ENCODE data around the gene COLEC11.

Gene COLEC11

DNA sequence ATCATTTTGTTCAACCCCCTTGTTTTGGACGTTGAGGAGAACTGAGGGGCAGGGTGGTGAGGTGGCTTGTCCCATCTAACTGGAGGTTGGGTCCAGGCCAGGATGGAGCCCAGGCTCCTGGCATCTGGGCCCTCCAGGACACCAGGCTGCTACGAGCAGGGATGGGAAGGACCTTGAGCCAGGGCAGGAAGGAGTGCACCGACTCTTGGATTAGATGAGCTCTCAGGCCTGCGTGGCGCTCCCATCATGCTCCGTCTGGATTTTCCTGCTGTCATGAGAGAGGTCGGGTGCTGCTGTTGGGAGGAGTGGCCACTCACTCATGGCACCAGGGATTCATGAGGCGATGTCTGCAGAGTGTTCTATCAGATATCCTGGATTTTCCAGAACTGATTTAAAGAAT is 44.7 kb downstream of the COLEC11 start:
- DNase-seq = no peak

DNA sequence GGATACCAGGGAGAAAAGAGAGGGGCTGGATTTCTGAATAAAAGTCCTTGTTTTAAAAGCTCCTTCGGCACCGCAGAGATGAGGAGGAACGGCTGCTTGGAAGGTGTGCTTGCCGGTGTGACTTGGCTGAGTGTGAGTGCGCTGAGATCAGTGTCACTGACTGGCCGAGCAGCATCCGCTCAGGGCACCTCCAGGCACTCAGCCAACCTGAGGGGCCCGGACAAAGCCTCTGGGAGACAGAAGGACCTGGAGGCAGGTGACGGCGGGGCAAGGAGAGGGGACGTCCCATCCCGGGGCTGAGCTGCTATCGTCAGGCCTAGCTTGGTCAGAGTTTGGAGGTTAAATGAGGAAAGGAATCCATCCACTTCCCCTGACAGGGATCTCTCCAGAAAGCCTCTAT is 46.3 kb downstream of the COLEC11 start:
- DNase-seq = no peak

DNA sequence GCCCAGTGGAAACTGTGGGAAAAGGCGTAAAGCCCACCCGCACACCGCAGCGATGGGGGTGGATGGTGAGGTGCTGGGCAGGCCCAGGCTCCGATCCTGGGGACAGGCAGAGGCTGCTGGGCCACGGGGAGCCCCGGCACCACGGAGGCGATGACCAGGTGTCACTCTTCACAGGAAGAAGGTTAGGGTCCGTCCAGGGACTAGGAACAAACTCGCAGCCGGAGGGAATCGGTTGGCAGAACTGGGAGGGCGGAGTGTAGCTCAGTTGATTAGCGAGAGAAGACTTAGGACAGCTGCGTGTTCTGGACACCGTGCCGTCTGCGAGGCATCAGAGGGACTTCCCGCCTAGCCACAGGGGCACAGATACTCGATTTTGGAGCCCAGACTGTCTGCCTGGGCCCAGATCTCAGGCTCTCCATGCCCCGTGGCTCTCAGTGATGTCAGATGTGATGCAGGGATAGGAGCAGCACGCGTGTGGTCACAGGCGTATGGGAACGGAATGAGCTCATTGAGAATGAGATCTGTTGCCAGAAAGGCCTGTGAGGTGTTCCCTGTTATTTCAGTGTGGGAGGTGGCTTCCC is 47.0 kb downstream of the COLEC11 start:
- no peak for DNase-seq

DNA sequence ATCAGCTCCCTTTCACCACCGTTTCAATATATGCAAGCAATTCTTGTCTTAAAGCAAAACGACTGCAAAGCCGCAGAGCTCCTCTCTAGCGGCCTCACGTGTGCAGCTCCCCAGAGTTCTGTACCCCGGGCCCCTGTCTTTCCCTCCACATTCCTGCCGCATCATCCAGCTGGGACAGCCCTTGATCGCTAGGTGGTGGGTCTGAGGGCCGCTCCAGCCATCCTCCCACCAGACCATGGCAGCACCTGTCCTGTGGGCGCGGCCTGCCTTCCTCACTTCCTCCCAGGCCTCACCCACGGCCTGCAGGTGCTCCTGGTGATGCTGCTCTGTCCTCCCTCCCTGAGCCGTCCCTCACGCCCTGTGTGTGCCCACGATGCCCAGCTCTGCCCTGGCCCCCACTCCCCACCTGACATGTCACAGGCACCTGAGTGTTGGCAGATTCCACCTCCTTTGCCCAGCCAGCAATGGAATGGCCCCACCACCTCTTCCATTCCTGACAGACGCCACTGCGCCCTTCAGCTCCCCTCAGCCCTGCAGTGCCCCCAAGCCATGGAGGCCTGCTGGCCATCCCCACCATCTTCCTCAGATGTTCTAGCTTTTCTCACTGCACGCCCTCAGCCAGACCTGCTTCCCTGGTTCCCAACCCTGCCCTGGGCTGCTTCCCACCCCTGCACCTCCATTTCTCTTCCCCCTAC is 47.8 kb downstream of the COLEC11 start:
- DNase-seq = no peak

DNA sequence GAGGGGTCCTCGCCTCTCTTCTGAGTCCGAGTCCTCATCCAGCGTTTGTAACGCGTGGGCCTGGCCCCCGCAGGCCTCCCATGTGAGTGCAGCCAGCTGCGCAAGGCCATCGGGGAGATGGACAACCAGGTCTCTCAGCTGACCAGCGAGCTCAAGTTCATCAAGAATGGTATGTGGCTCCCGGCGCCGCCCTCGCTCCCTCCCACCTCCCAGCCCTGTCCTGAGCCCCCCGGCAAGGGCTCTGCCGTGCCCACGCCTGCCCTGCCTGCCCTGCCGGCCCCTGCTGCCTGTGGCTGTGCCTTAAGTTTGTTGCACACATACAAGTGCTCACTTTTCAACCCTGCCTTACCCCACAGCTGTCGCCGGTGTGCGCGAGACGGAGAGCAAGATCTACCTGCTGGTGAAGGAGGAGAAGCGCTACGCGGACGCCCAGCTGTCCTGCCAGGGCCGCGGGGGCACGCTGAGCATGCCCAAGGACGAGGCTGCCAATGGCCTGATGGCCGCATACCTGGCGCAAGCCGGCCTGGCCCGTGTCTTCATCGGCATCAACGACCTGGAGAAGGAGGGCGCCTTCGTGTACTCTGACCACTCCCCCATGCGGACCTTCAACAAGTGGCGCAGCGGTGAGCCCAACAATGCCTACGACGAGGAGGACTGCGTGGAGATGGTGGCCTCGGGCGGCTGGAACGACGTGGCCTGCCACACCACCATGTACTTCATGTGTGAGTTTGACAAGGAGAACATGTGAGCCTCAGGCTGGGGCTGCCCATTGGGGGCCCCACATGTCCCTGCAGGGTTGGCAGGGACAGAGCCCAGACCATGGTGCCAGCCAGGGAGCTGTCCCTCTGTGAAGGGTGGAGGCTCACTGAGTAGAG is 48.7 kb downstream of the COLEC11 start:
- DNase-seq = no peak

DNA sequence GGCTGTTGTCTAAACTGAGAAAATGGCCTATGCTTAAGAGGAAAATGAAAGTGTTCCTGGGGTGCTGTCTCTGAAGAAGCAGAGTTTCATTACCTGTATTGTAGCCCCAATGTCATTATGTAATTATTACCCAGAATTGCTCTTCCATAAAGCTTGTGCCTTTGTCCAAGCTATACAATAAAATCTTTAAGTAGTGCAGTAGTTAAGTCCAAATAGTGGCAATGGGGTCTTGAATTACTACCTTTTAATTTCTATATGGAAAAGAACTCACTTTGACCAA is 49.3 kb downstream of the COLEC11 start:
- no peak for DNase-seq

DNA sequence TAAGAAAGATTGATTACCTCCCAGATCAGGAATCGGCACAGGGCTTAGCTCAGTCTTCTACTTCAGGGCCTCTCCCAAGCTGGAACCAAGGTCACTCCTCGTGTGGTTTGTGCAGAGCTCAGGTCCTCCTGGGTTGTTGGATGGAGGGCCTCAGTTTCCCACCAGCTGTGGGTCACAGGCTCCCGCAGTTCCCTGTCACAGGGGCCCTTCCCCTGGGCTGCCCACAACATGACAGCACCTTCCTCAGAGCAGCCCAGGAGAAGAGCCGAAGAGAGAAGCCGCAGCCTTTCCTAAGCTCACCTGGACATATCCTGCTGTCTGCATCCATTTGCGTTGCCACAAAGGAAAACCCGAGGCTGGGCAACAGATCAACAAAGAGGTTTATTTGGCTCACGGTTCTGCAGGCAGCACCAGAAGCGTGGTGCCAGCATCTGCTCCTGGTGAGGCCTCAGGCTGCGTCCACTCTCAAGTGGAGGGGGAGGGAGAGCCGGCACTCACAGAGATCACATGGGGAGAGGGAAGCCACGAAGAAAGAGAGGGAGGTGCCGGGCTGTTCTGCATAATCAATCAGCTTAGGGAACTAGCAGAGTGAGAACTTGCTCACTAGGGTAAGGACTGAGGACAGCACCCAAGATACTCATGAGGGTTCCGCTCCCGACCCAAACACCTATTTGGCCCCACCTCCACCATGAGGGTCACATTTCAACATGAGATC is 50.1 kb downstream of the COLEC11 start:
- DNase-seq = no peak

DNA sequence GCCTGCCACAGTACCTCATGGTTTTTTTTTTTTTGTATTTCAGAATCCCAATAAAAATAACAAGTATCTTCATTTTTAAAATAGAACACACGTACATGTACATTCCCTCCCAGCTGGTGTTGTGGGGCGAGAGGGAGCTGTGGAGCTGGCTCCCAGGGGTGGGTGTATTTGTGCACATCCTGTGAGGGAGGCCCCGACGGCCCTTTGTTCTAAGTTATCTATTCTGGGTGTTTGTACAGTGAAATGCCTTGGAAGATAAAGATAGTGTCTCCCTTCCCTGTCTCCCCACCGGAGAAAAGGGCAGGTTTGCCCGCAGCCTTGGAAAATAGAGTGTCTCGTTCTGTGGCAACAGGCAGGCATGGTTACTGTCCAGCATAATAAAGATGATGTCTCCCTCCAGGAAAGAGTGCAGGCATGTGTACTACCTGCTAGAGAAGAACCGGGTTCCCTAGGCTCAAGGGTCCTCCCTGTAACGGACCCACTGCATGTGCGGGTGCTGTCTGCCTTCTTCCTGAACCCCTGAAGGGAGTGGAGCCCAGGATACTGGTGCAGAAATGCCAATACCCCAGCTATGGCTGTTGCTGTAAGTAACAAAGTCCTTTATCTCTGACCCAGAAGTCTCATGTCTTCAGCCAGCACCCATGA is 51.0 kb downstream of the COLEC11 start:
- DNase-seq = no peak

DNA sequence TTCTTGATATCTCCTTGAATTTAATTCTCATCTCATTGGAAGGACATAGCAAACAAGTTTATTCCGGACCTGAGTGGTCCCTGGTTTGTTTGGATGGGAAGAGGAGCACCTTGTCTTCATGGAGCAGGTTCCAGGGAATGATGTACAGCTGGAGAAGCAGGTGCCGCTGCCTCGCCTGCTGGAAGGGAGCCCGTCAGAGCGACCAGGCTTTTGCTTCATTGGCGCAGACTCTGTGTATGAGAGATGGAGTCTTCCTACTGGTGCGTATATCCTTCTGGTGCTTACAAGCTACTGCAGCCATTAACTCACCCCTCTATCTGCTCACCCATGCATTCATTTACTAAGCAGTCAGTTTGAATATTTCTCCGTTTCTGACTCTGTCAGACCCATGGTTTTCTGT is 51.5 kb downstream of the COLEC11 start:
- no peak for DNase-seq

DNA sequence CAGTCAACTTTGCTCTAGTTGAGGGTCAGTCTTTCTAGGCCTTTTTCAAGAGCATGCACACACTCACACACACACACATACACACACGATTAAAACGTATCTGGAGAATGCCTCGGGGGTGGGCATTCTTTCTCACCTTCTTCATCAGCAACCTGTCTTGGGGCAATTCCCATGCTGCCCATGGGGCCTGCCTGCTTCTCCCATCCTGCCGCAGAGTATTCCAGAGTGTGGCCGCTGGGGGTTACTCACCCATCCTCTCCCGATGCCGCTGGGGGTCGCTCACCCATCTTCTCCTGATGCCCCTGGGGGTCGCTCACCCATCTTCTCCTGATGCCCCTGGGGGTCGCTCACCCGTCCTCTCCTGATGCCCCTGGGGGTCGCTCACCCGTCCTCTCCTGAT is 52.3 kb downstream of the COLEC11 start:
- DNase-seq = no peak

DNA sequence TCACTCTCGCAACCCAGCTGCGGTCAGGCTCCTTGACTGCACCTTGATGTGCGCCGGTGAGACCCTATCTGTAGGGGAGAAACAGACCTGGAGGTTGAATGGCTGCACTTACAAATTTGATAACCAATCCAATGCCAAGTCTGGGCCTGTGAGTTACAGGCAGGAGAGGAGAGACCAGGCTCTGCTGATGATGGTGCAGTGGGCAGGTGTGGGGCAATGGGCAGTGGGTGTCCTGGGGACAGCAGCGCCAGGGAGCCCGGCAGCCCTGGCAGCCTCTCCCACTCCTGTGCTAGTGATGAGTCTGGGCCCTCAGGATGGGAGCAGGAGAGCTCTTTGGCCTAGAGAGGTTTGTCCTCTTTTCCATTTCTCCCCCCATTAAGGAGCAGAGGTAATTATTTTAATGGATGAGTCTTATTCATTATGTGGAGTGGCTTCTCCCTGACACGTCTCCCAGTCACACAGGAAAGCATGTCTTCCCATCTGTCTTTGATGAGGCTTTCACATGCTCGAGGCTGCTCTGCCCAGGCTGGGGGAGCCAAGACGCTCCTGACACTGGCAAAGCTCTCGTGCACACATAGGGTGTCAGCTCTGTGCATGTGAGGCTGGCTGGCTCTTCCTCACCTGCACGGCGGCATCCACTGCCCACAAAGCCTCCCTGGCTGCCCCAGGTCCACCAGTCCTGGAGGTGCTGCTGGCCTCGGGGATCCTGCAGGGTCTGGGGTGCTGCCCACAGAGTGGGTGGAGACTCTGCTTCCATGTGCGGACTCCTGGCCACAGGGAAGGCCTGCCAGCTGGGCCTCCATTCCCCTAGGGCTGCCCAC is 53.1 kb downstream of the COLEC11 start:
- no peak for DNase-seq

DNA sequence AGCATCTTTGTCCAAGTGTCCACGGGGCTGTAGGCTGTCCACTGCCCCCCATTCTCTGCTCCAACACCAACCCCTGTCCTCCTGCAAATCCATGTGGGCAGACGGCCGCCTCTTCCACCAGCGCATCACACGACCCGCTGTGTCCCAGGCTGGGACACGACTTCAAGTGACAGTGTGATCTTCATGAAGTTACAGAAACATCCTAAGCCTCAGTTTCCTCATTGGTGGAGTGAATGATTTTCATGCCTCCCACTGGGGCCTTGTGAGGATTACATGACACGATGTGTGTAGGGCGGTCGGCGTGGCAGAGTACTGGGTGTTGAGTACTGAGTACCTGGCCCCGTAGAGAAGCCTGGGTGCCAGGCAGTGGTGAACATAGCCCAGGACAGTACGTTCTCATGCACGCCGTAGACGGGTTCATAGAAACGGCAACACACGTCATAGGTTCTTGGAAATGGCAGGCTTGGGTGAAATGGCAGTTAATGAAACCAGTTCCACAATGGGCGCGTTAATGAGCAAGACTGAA is 53.8 kb downstream of the COLEC11 start:
- no peak for DNase-seq

DNA sequence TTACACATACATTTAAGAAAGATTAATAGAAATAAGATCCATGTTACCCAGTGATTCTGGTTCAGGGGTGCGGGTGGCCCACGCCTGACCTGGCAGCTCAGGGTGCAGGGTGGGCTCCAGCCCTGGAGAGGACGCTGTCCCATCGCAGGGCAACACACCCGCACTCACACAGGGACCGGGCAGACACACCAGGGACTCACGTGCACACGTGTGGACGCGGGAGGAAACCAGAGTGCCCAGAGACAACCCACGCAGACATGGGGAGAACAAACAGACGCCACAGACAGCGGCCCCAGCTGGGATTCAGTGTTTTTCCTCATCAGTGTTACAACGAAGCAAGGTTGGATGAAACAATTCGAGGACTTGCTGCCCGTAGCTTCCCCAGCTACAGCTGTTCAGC is 54.7 kb downstream of the COLEC11 start:
- no peak for DNase-seq

DNA sequence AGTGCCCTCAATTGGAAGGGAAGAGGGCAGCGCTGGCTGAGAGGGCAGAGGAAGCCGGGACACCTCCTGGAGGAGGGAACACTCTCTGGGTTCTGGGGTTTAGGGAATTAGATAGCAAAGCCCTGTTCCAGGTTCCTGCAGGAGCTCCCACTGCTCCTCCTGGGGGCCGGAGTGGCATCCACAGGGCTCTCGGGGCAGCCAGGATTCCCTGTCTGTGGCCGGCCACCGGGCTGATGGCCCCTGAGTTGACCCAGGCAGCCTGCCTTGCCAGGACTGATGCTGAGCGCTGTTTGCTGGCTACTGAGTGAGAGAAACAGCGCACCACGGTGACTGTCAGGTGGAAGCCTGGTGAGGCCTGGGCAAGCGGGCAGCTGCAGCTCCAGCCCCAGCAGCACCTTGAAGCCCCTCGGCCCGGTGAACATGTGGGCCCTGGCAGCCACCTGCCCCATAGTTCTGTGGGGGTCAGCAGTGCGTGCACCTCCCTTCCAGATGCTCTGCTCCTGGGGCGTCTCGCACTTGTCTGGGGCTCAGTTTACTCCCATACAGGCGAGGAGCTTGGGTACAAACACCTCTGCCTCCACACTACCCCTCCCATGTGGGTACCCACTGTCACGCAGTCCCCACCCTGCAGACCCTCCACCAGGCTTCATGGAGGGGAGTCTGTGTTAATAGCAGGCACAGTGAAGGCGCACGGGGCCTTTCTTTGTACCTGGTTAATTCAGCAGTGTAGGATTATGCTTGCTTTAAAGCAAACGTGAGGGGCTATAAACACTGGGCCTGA is 55.4 kb downstream of the COLEC11 start:
- DNase-seq = no peak

DNA sequence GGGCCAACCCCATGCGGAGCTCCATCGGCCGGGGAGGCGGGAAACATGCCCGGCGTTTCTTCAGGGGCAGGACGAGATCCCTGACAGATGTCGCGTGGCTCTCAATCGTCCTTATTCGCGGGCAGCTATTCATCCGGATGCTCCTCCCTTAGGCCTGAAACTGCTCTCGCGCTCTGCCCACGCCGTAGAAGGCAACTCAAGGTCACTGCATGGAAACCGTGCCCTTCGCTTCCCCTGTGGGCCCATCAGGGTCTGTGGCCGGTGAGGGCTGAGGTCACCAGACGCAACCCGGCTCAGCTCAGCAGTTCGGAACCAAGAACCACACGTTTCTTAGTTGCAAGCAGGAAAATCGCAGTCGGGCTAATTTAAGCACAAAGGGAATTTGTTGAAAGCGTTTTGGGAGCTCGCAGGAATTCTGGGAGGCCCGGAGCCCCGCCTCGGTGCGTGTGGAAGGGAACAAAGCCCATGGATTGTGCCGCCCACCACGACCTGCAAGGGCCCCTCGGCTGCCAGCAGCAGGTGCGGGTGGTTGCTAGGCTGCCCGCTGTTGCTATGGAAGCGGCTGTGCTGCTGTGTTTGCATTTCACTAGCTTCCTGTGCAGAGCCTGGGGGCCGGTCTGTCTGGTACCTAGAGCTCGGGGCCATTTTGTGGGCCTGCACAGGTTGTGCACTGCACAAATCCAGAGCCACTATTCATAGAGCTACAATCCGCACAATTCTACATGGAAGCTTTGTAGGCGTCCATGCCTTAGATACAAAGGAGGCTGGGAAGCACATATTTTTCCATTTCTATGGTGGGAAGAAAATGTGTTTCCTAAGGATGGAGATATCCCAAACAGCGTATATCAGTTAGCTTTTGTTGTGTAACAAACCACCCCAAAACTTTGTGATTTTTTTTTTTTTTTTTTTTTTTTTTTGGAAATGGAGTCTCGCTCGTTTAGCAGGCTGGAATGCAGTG is 57.1 kb downstream of the COLEC11 start:
- peak; percentile 32 for DNase-seq

DNA sequence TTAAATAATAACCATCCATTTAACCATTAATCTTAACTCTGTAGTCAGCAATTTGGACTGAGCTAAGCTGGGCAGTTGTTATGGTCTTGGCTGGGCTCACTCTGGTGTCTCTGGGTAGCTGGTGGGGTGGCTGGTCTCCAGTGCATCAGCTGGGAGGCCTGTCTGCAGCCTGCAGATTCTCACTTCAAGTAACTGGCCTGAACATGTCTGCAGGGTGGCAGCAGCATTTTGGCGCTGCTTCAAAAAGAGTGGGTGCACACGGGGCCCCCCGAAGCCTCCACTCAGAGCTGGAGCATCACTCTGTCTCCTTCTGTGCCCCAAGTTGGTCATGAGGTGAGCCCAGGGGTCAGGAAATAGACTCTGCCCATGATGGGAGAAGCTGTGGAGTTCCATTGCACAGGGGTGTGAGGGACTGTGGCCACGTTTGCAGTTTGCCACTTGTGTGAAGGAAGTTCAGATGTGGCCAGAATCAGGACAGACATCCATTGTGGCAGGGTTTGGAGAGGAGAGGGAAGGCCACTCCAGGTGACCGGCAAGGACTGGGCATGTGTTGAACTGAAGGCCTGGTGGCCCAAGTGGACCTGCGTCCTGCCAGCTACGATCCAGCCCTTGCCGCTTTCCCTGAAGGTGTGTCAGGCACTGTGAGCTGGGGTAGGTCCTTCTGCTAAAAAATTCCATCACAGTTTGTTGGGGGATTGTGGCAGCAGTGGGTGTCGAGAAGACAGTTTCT is 58.1 kb downstream of the COLEC11 start:
- no peak for DNase-seq

DNA sequence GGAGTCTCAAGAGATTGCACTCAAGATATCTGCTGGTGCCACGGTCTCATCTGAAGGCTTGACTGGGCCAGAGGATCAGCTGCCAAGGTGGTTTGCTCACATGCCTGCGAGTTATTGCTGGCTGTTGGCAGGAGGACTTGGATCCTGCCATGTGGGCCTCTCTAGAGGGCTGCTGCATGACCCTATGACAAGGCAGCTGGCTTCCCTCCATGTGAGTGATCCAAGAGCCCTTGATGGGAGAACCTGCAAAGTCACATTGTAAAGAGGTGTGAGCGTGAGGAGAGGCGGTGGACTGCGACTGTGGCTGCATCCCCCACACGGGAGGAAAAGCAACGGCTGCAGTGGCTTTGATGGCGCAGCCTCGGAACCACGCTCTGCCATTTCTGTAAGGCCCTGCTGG is 59.1 kb downstream of the COLEC11 start:
- DNase-seq = no peak

DNA sequence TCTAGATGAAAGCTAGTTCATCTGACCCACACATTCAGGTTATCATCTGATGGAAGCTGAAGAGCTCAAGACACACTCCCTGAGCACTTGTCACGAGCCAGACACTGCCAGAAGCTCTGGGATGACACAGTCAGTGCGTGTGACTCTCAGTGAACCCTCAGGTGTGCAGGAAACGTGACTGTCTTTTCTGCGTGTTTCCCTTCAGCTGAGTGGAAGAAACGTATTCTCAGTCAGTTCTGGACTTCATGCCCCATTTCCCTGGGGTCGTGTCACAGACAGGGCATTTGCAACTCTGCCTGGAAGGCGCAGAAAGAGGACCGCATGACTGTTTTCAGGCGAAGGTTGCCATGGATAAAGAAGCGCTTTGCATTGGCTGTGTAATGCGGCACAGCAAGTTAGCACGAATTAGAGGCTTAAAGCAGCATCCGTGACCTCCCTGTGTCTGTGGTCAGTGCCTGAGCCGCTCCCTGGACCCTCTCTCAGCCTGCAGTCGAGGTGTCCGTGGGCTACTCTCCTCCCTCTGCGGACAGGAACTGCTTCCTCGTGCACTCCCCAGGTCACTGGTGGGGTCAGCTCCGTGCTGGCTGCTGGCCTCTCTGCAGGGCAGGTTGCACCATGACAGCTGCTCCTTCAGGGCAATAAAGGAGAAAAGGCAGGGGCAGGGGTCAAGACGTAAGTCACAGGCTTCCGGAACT is 59.8 kb downstream of the COLEC11 start:
- DNase-seq = no peak

All from activated gamma-delta T cell (primary cell).